Spleen (tissue), 7 donors: ENCODE data around the gene OR1N1.

Experiments used
- CTCF ChIP-seq, 11 experiments: fragments of 200-600 bp in 7 of 11; fragments of 450-650 bp in 4 of 11; sonication (generic) in 4 of 11; IDR thresholded peaks in 8 of 11; conservative IDR thresholded peaks in 3 of 11; 1 replicate in 7 of 11; 2 replicates in 4 of 11; pipeline versions ENCODE4 v1.4.0 to v1.8.0; 2016 to 2021; ENCODE audit warnings: antibody characterized with exemption in 11 of 11, inconsistent platforms in 4 of 11, mild to moderate bottlenecking in 1 of 11
- POLR2A ChIP-seq, 3 donors: fragments of 450-650 bp; IDR thresholded peaks; one replicate each; pipeline ENCODE4 v1.5.1; 2017; ENCODE audit warnings: antibody characterized with exemption in 3 of 3, mild to moderate bottlenecking in 1 of 3
- donor health status: DM: no; HTN: no; CAD: no; lungs with moderate emphysema.
- donor health status: DM: no; HTN: no; CAD: no.
- donor health status: DM: no; HTN: no; CAD: no.

DNA sequence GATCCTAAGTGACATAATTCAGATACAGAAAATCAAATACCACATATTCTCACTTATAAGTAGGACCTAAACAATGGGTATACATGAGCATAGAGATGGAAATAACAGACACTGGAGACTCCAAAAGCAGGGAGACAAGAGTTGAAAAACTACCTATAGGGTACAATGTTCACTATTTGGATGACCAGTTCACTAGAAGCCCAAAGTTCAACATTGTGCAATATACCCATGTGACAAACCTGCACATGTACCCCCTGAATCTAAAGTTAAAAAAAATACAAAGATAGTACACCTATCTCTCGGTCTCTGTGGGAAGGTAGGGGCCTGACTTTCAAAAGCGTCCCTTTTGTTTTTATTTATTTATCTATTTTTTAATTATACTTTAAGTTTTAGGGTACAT, 11.7 kb upstream of the OR1N1 start:
- TF ChIP-seq CTCF (IDR thresholded peaks at IDR 0.05 in 8 of 11, conservative IDR thresholded peaks at IDR 0.05 in 3 of 11), result no peak
- TF ChIP-seq POLR2A (IDR thresholded peaks at IDR 0.05), result no peak
